ENCODE data around the gene ITGAL.

GRCh38 chr16:30567160-30567990 lies 94.8 kb downstream of the ITGAL start:
- TF ChIP-seq POLR2A (IDR thresholded peaks at IDR 0.05) = no peak
- TF ChIP-seq CTCF (IDR thresholded peaks at IDR 0.05) = no peak
